HG03066 (cell line): ENCODE measurements around the gene GPATCH1.
A peak's percentile ranks its signal among the peaks of the same experiment; 100 is the strongest.
"Not testable (repeated sequence)": the region's sequence is repeated elsewhere in the genome, so short reads cannot be mapped to it uniquely, and the experiment has no call there.

Source experiments
- ATAC-seq: cut with Tn5 transposase; IDR thresholded peaks from one replicate; pipeline ENCODE4 v1.9.1; 2021; ENCODE audit warnings: low read depth; ENCODE audit not compliant: unreplicated experiment

GPATCH1 gene

GRCh38 chr19:33111587-33111986, 30.6 kb downstream of the GPATCH1 start:
- ATAC-seq: no peak

GRCh38 chr19:33114312-33114711, 33.3 kb downstream of the GPATCH1 start:
- ATAC-seq: no peak

DNA sequence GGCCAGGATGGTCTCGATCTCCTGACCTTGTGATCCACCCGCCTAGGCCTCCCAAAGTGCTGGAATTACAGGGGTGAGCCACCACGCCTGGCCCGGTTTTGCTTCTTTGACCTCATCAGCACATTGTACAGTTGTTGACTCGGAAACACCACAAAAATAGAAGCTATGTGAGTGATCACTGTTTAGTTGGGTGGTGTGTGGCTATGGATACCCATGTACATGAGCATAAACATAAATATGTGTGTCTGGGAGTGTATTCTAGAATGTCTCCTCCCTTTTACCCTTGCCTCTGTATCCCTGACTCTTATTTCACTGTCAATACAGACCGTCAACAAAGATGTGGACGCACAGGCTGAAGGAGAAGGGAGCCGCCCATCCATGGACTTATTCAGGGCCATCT, 36.5 kb downstream of the GPATCH1 start:
- ATAC-seq: no peak

GRCh38 chr19:33118643-33119042, 37.7 kb downstream of the GPATCH1 start:
- no peak for ATAC-seq

DNA sequence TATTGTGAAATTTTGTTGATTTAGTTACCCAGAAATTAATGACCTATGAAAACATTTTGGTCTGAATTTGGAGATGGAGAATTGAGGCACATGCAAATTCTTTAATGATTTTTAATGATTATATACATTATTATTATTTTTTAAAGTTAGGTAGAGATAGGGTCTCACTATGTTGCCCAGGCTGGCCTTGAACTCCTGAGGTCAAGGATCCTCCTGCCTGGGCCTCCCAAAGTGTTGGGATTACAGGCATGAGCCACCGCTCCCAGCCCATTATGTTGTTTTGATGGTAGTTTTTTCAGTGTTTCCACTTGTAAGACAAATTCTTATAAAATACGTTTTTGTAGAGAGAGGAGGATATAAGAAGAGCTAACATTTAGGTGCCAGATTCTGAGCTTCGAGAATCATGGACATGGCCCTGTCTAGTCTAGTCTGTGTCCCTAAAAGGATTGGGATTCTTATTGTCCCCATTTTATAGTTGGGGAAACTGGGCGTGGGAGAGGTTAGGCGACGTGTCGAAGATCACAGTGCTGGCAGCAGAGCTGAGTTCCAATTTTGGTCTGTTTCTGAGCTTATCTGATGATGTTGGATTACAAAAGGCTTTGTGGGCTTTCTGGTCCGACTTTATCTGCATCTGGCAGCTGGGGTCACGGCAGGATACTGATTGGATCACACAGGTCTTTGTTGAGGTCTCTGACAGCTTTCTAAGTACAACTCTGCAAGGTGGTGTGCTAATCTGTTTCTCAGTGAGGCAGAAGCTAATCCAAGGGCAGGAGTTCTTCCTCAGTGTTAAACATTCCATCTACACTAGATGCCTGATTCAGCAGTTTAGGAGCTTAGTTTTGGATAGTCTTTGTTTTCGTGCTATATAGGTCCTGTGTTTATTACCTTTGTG, 43.5 kb downstream of the GPATCH1 start:
- ATAC-seq: no peak

- no peak for ATAC-seq
Measured at GRCh38 chr19:33125929-33126388, 45.0 kb downstream of the GPATCH1 start.

DNA sequence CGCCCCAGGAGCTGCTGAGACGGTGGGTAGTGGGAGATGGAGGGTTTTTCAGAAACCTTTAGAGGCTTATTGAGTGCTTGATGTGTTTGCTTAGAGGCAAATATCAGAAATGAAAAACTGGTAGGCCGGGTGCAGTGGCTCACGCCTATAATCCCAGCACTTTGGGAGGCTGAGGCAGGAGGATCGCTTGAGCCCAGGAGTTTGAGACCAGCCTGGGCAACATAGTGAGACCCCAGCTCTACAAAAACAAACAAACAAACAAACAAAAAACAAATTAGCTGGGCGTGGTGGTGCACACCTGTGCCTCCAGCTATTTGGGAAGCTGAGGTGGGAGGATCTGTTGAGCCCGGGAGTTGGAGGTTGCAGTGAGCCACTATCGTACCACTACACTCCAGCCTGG, 45.7 kb downstream of the GPATCH1 start:
- not testable (repeated sequence) for ATAC-seq

GRCh38 chr19:33129901-33130300, 48.9 kb downstream of the GPATCH1 start:
- no peak for ATAC-seq

- no peak for ATAC-seq
Measured at GRCh38 chr19:33130433-33130832, 49.5 kb downstream of the GPATCH1 start.

DNA sequence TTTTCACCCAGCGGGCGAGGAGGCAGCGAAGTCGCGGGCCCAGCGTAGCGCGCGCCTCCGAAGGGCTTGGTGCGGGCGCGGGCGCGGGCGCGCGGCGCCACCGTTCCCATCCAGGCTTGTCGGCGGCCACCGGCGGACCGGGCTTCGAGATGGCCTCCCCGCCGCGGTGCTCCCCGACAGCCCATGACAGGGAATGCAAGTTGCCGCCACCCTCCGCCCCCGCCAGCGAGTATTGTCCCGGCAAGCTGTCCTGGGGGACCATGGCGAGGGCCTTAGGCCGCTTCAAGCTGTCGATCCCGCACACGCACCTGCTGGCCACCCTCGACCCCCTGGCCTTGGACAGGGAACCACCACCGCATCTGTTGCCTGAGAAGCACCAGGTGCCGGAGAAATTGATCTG, 51.0 kb downstream of the GPATCH1 start, which contains the start of gene WDR88:
Gene WDR88, plus strand, starts transcription at position 94 of the 400 bp plus-strand sequence. Its CDS starts 56 bp downstream, at position 150.
- no peak for ATAC-seq

- no peak for ATAC-seq
Measured at GRCh38 chr19:33132425-33132824, 51.4 kb downstream of the GPATCH1 start.

- ATAC-seq: no peak
Measured at GRCh38 chr19:33133438-33134031, 52.6 kb downstream of the GPATCH1 start.

DNA sequence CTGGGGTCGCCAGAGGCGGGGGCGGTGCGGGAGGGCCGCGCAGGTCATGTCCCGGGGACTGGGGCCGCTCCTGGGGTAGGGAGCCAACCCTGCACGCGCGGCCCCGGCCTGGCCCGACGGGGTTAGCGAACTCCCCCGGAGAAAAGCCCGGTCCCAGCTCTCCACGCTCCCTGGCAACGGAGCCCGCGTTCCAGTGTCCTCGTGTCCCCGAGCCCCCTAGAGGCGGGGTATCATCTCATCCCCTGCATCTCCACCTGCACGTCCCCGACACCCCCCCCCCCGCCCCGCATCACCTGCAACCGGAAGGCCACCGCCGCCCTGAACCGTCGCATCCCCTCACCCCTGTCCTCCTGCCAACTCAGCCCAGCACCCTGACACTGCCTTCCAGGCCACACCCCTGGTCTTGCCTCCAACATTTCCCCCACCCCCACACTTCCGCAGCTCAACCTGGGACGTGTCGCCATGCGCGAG, 53.6 kb downstream of the GPATCH1 start:
- no peak for ATAC-seq

DNA sequence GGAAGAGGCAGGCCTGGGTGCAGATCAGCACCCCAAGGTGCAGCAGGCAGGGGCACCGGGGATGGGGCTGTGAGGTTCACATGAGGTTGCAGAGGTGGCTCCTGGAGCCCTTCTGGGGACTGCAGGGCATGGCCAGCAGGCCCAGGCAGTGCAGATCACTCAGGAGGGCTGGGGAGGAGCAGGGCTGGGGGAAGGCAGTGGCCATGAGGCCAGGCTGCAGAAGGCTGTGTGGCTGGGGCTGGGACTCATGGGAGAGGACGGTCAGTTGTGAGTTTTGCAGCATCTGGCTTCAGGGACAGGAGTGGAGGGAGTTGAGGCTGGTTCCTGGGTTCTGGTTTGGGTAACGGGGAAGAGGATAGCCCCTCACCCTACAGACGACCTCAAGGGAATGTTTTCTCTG, 58.2 kb downstream of the GPATCH1 start:
- ATAC-seq: no peak

- ATAC-seq: peak; percentile 56
Measured at GRCh38 chr19:33143897-33144405, 63.0 kb downstream of the GPATCH1 start.

DNA sequence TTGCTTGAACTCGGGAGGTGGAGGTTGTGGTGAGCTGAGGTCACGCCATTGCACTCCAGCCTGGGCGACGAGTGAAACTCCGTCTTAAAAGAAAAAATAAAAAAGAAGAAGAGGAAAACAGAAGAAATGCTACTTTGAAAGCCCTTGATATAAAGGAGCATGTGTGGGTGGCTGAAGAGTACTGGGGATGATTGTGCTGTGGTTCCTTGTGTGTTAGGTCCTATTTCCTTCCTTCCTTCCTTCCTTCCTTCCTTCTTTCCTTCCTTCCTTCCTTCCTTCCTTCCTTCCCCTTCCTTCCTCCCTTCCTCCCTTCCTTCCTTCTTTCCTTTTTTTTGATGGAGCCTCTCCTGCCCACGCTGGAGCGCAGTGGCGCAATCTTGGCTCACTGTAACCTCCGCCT, 65.2 kb downstream of the GPATCH1 start:
- ATAC-seq: no peak

DNA sequence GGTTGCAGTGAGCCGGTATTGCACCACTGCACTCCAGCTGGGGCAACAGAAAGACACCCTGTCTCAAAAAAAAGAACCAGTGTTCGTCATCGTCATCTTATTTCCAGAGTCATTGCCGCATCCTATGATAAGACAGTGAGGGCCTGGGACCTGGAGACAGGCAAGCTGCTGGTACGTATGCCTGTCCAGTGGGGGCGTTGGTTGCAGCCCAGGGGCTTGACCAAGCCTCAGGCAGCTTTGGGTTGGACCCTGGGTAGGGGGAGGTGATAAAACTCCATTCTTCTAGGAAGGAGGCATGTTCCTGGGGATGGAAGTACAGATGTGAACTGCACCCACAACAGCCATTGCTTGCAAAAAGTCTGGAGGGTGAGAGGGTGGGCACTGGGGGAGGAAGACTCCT, 66.6 kb downstream of the GPATCH1 start:
- ATAC-seq: no peak

DNA sequence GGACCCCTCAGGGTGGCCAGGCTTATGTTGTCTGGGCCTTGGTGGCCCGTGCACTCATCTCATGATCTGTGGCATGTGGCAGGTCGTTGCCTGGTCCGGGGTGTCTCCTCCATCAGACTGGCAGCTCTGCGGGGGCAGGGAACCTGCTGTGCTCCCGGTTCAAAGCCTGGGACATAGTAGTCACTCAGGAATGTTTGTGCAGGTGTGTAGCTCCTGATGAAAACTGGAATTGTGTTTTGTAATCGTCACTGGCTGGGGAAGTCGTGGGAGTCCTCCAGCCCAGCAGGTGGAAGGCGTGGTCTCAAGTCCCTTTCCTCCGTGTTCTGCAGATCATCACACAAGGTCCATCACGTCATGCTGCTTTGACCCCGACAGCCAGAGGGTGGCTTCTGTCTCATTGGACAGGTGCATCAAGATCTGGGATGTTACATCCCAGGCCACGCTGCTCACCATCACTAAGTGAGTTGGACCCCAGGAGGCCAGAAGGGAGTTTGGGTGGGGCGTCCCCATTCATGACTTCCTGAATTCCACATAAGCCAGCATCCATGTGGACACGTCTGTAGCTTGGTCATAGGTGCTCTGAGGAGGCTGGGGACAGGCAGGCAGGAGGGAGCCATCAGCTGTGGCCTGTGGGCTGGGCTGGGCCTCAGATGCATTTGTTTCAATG, 70.0 kb downstream of the GPATCH1 start:
- ATAC-seq: no peak

DNA sequence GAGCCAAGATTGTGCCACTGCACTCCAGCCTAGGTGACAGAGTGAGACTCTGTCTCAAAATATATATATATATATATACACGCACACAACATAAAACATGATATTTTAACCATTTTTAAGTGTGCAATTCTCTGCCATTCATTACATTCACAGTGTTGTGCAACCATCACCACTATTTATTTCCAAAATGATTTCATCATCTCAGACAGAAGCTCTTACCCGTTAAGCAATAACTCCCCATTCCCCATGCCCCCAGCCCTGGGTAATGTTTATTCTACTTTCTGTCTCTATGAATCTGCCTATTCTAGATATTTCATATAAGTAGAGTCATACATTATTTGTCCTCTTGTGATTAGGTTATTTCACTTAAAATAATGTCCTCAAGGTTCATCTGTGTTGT, 71.2 kb downstream of the GPATCH1 start:
- ATAC-seq: no peak

GRCh38 chr19:33152625-33153024, 71.6 kb downstream of the GPATCH1 start:
- not testable (repeated sequence) for ATAC-seq

GRCh38 chr19:33154313-33154712, 73.3 kb downstream of the GPATCH1 start:
- ATAC-seq: not testable (repeated sequence)
